Chondrocyte (in vitro differentiated cells): ENCODE measurements around the gene IRX4. TPM values are rescaled to one million over a fixed set of nuclear protein-coding genes. Genes with fewer than 3 reads are reported as not detected.

Experiments
- DNase-seq: peaks from one replicate; pipeline ENCODE4 v3.0.0; 2021; ENCODE audit warnings: mixed read lengths, low spot score
- H3K27ac Mint-ChIP-seq: one replicate; pipeline ENCODE4 v1.8.0; 2021; ENCODE audit warnings: mild to moderate bottlenecking, moderate library complexity, mixed read lengths; ENCODE audit not compliant: unreplicated experiment
- H3K27me3 Mint-ChIP-seq: 2 replicates; pipeline ENCODE4 v1.8.0; 2021; ENCODE audit warnings: low read depth, mixed read lengths
- H3K36me3 Mint-ChIP-seq: 2 replicates; pipeline ENCODE4 v1.8.0; 2021; ENCODE audit warnings: low read depth, mixed read lengths
- H3K4me1 Mint-ChIP-seq: 2 replicates; pipeline ENCODE4 v1.8.0; 2021; ENCODE audit warnings: low read depth, mild to moderate bottlenecking, mixed read lengths
- H3K4me3 Mint-ChIP-seq: one replicate; pipeline ENCODE4 v1.8.0; 2021; ENCODE audit warnings: mild to moderate bottlenecking, moderate library complexity, mixed read lengths; ENCODE audit not compliant: unreplicated experiment
- H3K9me3 Mint-ChIP-seq: 2 replicates; pipeline ENCODE4 v1.8.0; 2021; ENCODE audit warnings: low read depth, mixed read lengths
- CTCF ChIP-seq: fragments of 200-600 bp; sonication (generic); IDR thresholded peaks from 2 replicates; pipeline ENCODE4 v1.5.0; 2021; ENCODE audit warnings: antibody characterized with exemption, mild to moderate bottlenecking, moderate library complexity
- total RNA-seq: library from RNA; stranded (reverse); gene quantifications from 3 replicates; pipeline ENCODE4 v1.2.1, GENCODE V29; 2021

IRX4 gene
- total RNA-seq, 1 donor from 2014 or later: not detected

GRCh38 chr5:1910081-1910760 is 27.5 kb upstream of the IRX4 start:
- Mint-ChIP-seq H3K4me3 (no peak overlapping the region), H3K9me3 (peaks cover 16% of the 10 kb centered on the region), H3K4me1 (no peaks in the 10 kb centered on the region), H3K27me3 (peaks cover 10% of the 10 kb centered on the region), H3K27ac (no peak overlapping the region), H3K36me3 (no peaks in the 10 kb centered on the region)
- peak; percentile 77 for DNase-seq
- no peak for TF ChIP-seq CTCF

- Mint-ChIP-seq H3K4me3 (no peak overlapping the region), H3K36me3 (no peaks in the 10 kb centered on the region), H3K27me3 (peaks cover 10% of the 10 kb centered on the region), H3K9me3 (peaks cover 8% of the 10 kb centered on the region), H3K27ac (no peak overlapping the region), H3K4me1 (no peaks in the 10 kb centered on the region)
- TF ChIP-seq CTCF: no peak
- peak; percentile 72 for DNase-seq
These were observed 26.7 kb upstream of the IRX4 start for GRCh38 chr5:1909346-1909985.

- peak; percentile 56 for DNase-seq
These were observed 26.2 kb upstream of the IRX4 start for GRCh38 chr5:1908931-1909330.

GRCh38 chr5:1907616-1908015 is 24.9 kb upstream of the IRX4 start:
- Mint-ChIP-seq H3K9me3 (peaks cover 15% of the 10 kb centered on the region), H3K4me1 (no peaks in the 10 kb centered on the region)

More at GRCh38 chr5:1908931-1909330, 26.2 kb upstream of the IRX4 start:
- H3K4me1 Mint-ChIP-seq: no peaks in the 10 kb centered on the region
- peaks cover 9% of the 10 kb centered on the region for H3K9me3 Mint-ChIP-seq
- H3K36me3 Mint-ChIP-seq: no peaks in the 10 kb centered on the region
- no peak overlapping the region for H3K4me3 Mint-ChIP-seq
- H3K27me3 Mint-ChIP-seq: peaks cover 12% of the 10 kb centered on the region
- no peak overlapping the region for H3K27ac Mint-ChIP-seq
- TF ChIP-seq CTCF: no peak

GRCh38 chr5:1905108-1905507 is 22.4 kb upstream of the IRX4 start:
- H3K4me1 Mint-ChIP-seq: no peaks in the 10 kb centered on the region
- TF ChIP-seq CTCF: no peak
- H3K4me3 Mint-ChIP-seq: no peak overlapping the region
- peaks cover 23% of the 10 kb centered on the region for H3K9me3 Mint-ChIP-seq
- DNase-seq: no peak
- no peak overlapping the region for H3K27ac Mint-ChIP-seq
- peaks cover 16% of the 10 kb centered on the region for H3K27me3 Mint-ChIP-seq
- peaks cover 1% of the 10 kb centered on the region for H3K36me3 Mint-ChIP-seq

More at GRCh38 chr5:1907616-1908015, 24.9 kb upstream of the IRX4 start:
- H3K36me3 Mint-ChIP-seq: peaks cover 1% of the 10 kb centered on the region
- peaks cover 14% of the 10 kb centered on the region for H3K27me3 Mint-ChIP-seq
- DNase-seq: peak; percentile 52
- no peak overlapping the region for H3K27ac Mint-ChIP-seq
- TF ChIP-seq CTCF: no peak
- H3K4me3 Mint-ChIP-seq: no peak overlapping the region
